Common myeloid progenitor, CD34-positive (primary cell): ENCODE results near the gene CFAP251.

Source experiments
- CTCF ChIA-PET: fragments of 350-600 bp; sonication (Branson Sonifier 250); formaldehyde crosslinking; loops from one replicate; lab custom pipeline; 2021; ENCODE audit warnings: antibody characterized with exemption; lab: Charles Lee
- POLR2A ChIA-PET: fragments of 350-600 bp; sonication (Branson Sonifier 250); formaldehyde crosslinking; loops from one replicate; lab custom pipeline; 2021; ENCODE audit warnings: antibody characterized with exemption; lab: Charles Lee
- DNase-seq, 3 donors: peaks; one replicate each; pipeline versions ENCODE4 v3.0.0 to v3.0.0-alpha.2; 2013
- H3K27ac ChIP-seq, 2 experiments: 1 replicate in 1 of 2; 2 replicates in 1 of 2; pipeline ENCODE4 v1.7.0; 2013; ENCODE audit warnings: inconsistent platforms in 2 of 2, low read length in 2 of 2, mild to moderate bottlenecking in 2 of 2, low read depth in 1 of 2, moderate library complexity in 1 of 2; ENCODE audit not compliant: severe bottlenecking in 2 of 2, insufficient read depth in 1 of 2, poor library complexity in 1 of 2
- H3K27me3 ChIP-seq, 5 experiments: replicated peaks in 2 of 5; 1 replicate in 3 of 5; 2 replicates in 2 of 5; pipeline versions ENCODE4 v1.6.1 to v1.7.0; 2013; ENCODE audit warnings: low read length in 4 of 5, mild to moderate bottlenecking in 2 of 5, moderate library complexity in 2 of 5, inconsistent platforms in 1 of 5; ENCODE audit not compliant: insufficient read depth in 5 of 5, control insufficient read depth in 4 of 5
- H3K36me3 ChIP-seq, 4 experiments: 1 replicate in 2 of 4; 2 replicates in 2 of 4; pipeline versions ENCODE4 v1.6.1 to v1.7.0; 2013; ENCODE audit warnings: low read length in 3 of 4, control low read depth in 1 of 4, mild to moderate bottlenecking in 1 of 4; ENCODE audit not compliant: control insufficient read depth in 4 of 4, insufficient read depth in 4 of 4
- H3K4me1 ChIP-seq, 4 experiments: 1 replicate in 3 of 4; 2 replicates in 1 of 4; pipeline versions ENCODE4 v1.6.1 to v1.7.1; 2013; ENCODE audit warnings: low read length in 3 of 4, mild to moderate bottlenecking in 3 of 4, control low read depth in 1 of 4, inconsistent platforms in 1 of 4, moderate library complexity in 1 of 4; ENCODE audit not compliant: control insufficient read depth in 4 of 4, insufficient read depth in 4 of 4; ENCODE audit errors: control extremely low read depth in 1 of 4
- H3K4me3 ChIP-seq, 7 experiments: 1 replicate in 4 of 7; 2 replicates in 3 of 7; pipeline versions ENCODE4 v1.5.1 to v1.7.0; 2013; ENCODE audit warnings: mild to moderate bottlenecking in 7 of 7, low read length in 6 of 7, moderate library complexity in 6 of 7, inconsistent platforms in 2 of 7, low read depth in 2 of 7, control low read depth in 1 of 7; ENCODE audit not compliant: insufficient read depth in 4 of 7, control insufficient read depth in 1 of 7; ENCODE audit errors: extremely low read depth in 1 of 7
- H3K9me3 ChIP-seq, 5 experiments: 1 replicate in 4 of 5; 2 replicates in 1 of 5; pipeline versions ENCODE4 v1.6.1 to v1.7.1; 2013; ENCODE audit warnings: low read length in 4 of 5, mild to moderate bottlenecking in 2 of 5, inconsistent platforms in 1 of 5, low read depth in 1 of 5, moderate library complexity in 1 of 5; ENCODE audit not compliant: control insufficient read depth in 4 of 5, insufficient read depth in 2 of 5; ENCODE audit errors: control extremely low read depth in 1 of 5
- WGBS: methylation state at CpG from one replicate; pipeline ENCODE4 v1.1.5; 2013; ENCODE audit not compliant: insufficient coverage; 5-methylcytosine and 5-hydroxymethylcytosine counted together

CFAP251 gene

GRCh38 chr12:122020795-122021192, 102.4 kb downstream of the CFAP251 start:
- no peak overlapping the region for H3K27ac ChIP-seq
- 80% methylated on average over 16 of the region's 16 CpGs for WGBS
- CTCF ChIA-PET: interaction anchor here (0.7 to 1.6 kb wide), 10 partner anchors 13 to 103 kb away, joined by 3 to 7 read pairs (median 3); partner anchors contain the start of gene CFAP251

DNA sequence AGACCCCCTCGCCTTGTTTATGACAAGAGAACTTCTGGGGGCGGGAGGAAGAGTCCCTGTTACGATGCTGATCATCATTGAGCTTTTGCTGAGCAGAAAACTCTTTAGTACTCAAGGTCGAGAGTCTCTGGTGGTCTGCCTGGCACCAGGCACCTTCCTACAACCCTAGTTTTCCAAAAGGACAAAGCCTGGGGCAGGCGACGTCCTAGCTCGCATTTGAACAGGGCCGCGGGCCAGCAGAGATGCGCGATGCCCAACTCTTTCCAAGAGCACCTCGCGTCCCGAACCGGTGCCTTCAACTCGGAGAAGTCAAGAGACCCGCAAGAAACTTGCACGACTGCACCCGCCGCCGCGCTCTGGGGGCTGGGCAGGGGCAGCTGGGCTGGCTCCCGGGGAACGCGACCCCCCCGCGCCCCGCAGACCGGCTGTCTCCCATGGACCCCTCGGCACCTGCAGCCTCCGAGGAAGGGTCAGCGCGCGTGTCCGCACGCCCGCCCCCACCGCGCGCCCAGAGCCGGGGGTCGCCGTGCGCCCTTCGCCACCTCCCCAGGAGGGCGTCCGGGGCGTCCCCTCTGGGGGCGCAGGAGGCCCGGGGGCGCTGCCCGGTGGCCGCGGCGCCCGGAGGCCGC, 102.9 kb downstream of the CFAP251 start:
- WGBS: under 1% methylated on average over 35 of the region's 57 CpGs
- H3K9me3 ChIP-seq: peaks cover 0 to 10% (median 0%) of the 10 kb centered on the region in 5 experiments
- H3K27ac ChIP-seq: no peak overlapping the region
- H3K36me3 ChIP-seq: peaks cover 0 to under 1% (median 0%) of the 10 kb centered on the region in 4 experiments
- H3K27me3 ChIP-seq: no peaks in the 10 kb centered on the region
- peak overlapping the region; percentile 60 to 86 (median 80) for H3K4me3 ChIP-seq
- POLR2A ChIA-PET: interaction anchor here (0.6 to 1.2 kb wide), 6 partner anchors 9 to 136 kb away, joined by 3 to 6 read pairs (median 3); no protein-coding TSS in a partner anchor
- CTCF ChIA-PET: interaction anchor here (0.6 to 1.6 kb wide), 11 partner anchors 9 to 104 kb away, joined by 3 to 7 read pairs (median 3); partner anchors contain the start of gene CFAP251
- peaks cover 0 to 27% (median 25%) of the 10 kb centered on the region in 4 experiments for H3K4me1 ChIP-seq
- peak in 2 of 3 donors; percentile 51 to 61 for DNase-seq

More at GRCh38 chr12:122020795-122021192, 102.4 kb downstream of the CFAP251 start:
- DNase-seq: no peak
- Histone ChIP-seq H3K4me3 (peak overlapping the region; percentile 60 to 86 (median 80)), H3K27me3 (no peaks in the 10 kb centered on the region), H3K9me3 (peaks cover 0 to 10% (median 0%) of the 10 kb centered on the region in 5 experiments), H3K4me1 (peaks cover 0 to 27% (median 25%) of the 10 kb centered on the region in 4 experiments), H3K36me3 (no peaks in the 10 kb centered on the region)
- POLR2A ChIA-PET: interaction anchor here (0.7 to 1.2 kb wide), 2 partner anchors 52 to 91 kb away, joined by 5 to 6 read pairs; no protein-coding TSS in a partner anchor

- Histone ChIP-seq H3K4me3 (peak within 1 kb of the TSS; percentile 63 to 86 (median 80)), H3K27ac (peak within 1 kb of the TSS in 1 of 2 experiments; percentile 76), H3K27me3 (no peaks in the 10 kb centered on the region), H3K9me3 (peaks cover 0 to 10% (median 0%) of the 10 kb centered on the region in 5 experiments), H3K4me1 (peaks cover 0 to 27% (median 25%) of the 10 kb centered on the region in 4 experiments), H3K36me3 (peaks cover 0 to 2% (median 0%) of the 10 kb centered on the region in 4 experiments)
- ChIA-PET POLR2A (interaction anchor here (0.6 to 1.2 kb wide), 5 partner anchors 9 to 135 kb away, joined by 3 to 6 read pairs (median 3); no protein-coding TSS in a partner anchor), CTCF (interaction anchor here (0.6 to 2.8 kb wide), 8 partner anchors 9 to 105 kb away, joined by 3 to 12 read pairs (median 4); partner anchors contain the start of gene CFAP251)
- peak; percentile 78 to 93 (median 89) for DNase-seq
- WGBS: 0% methylated on average over 51 of the region's 83 CpGs
Measured at GRCh38 chr12:122021822-122022392, 103.5 kb downstream of the CFAP251 start, which contains the start of gene BCL7A. TSS of gene BCL7A (plus strand) at chr12:122021884. CDS start at chr12:122022092, 208 bp downstream.

GRCh38 chr12:122022393-122023338, 104.3 kb downstream of the CFAP251 start:
- peaks cover 0 to 27% (median 25%) of the 10 kb centered on the region in 4 experiments for H3K4me1 ChIP-seq
- H3K4me3 ChIP-seq: peak overlapping the region; percentile 63 to 86 (median 80)
- peak overlapping the region in 1 of 2 experiments; percentile 76 for H3K27ac ChIP-seq
- WGBS: 0% methylated on average over 98 of the region's 124 CpGs
- ChIA-PET POLR2A (interaction anchor here (0.5 to 1.2 kb wide), 3 partner anchors 20 to 104 kb away, joined by 3 to 7 read pairs (median 3); partner anchors contain the start of gene CFAP251), CTCF (interaction anchor here (0.9 to 2.8 kb wide), 4 partner anchors 9 to 105 kb away, joined by 3 to 12 read pairs (median 3); partner anchors contain the start of gene CFAP251)
- peaks cover 0 to 2% (median 0%) of the 10 kb centered on the region in 4 experiments for H3K36me3 ChIP-seq
- peak in 2 of 3 donors; percentile 65 to 77 for DNase-seq
- peaks cover 0 to 10% (median 0%) of the 10 kb centered on the region in 5 experiments for H3K9me3 ChIP-seq
- no peaks in the 10 kb centered on the region for H3K27me3 ChIP-seq

- Histone ChIP-seq H3K9me3 (peaks cover 0 to 4% (median 0%) of the 10 kb centered on the region in 5 experiments), H3K27ac (peak overlapping the region in 1 of 2 experiments; percentile 76), H3K4me3 (peak overlapping the region; percentile 61 to 86 (median 80)), H3K27me3 (no peaks in the 10 kb centered on the region), H3K36me3 (peaks cover 0 to 2% (median 0%) of the 10 kb centered on the region in 4 experiments), H3K4me1 (peaks cover 0 to 27% (median 26%) of the 10 kb centered on the region in 4 experiments)
- 28% methylated on average over 40 of the region's 43 CpGs for WGBS
- peak in 2 of 3 donors; percentile 51 to 57 for DNase-seq
- ChIA-PET CTCF (interaction anchor here (0.6 to 2.8 kb wide), 5 partner anchors 10 to 648 kb away, joined by 3 to 12 read pairs (median 3); partner anchors contain the start of gene CFAP251), POLR2A (interaction anchor here (0.6 to 1.2 kb wide), 3 partner anchors 19 to 573 kb away, joined by 3 to 7 read pairs (median 3); partner anchors contain the start of gene CFAP251)
Measured at GRCh38 chr12:122023339-122024131, 105.1 kb downstream of the CFAP251 start.
